T1000 (cell line): ENCODE results near the gene LRP2.

Experiments used
- DNase-seq: peaks from one replicate; lab custom pipeline; 2025; ENCODE audit warnings: mixed read lengths; lab: John Stamatoyannopoulos, UW

LRP2 gene

GRCh38 chr2:169119123-169119760 lies 243.1 kb downstream of the LRP2 start:
- DNase-seq = no peak

GRCh38 chr2:169118060-169118459 lies 244.3 kb downstream of the LRP2 start:
- no peak for DNase-seq

GRCh38 chr2:169116993-169117392 lies 245.3 kb downstream of the LRP2 start:
- no peak for DNase-seq

DNA sequence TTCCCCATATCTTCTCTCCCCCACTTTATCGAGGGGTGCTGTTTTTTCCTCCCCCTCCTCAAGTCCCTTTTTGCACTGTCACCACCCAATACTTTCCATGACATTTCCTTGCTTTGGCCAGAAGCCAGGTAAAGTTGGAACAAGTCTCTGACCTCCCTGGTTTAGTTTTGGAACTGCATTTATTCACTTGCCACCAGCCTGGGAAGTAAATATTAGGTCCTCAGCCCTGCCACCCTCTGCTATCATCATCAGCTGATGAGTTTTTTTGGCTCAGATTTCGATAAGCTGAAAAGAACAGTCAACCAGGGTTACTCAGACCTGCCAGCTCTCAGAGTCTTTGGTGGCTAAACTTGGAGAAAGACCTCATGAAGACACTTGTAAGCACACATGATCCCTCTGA lies 246.0 kb downstream of the LRP2 start:
- DNase-seq = no peak

GRCh38 chr2:169114056-169114455 lies 248.3 kb downstream of the LRP2 start:
- no peak for DNase-seq

DNA sequence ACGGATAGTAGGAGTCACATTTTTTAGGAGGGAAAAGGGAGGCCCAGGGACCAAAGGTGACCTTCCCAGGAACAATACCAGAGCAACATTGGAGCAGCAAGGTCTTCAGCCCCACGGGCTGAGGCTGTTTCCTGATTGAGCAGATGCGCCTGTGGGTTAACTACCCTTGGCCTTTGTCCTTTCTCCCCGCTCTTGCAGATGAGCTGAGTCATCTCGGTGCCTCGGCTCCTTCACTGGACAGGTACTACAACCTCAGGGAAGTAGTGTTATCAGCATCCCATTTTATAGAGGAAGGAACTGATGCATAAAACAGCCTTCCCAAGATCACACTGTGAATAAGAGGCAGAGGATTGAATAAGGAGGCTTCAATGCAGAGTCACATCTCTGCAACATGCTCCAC lies 249.5 kb downstream of the LRP2 start:
- DNase-seq = no peak

DNA sequence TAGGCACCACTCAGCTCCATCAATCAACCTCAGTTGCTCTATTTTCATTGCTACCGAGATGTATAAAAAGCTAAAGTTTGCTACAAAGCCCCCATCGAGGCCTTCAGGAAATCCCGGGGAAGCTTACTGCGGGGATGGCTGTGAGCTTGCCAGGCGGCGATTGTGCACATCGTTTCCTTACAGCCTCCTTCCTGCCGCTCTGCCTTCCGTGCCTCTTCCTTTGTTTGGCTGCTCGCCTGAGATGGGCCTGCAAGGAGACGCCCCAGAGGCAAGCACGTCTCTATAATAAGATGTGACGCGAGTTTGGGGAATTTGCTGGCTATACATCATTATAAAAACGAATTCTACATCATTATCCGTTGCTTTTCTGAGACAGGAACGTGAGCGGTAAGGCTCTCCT lies 251.4 kb downstream of the LRP2 start:
- no peak for DNase-seq

- no peak for DNase-seq
Observed at GRCh38 chr2:169110419-169110818, 251.9 kb downstream of the LRP2 start.

GRCh38 chr2:169109502-169110409 lies 252.6 kb downstream of the LRP2 start:
- peak; percentile 47 for DNase-seq

DNA sequence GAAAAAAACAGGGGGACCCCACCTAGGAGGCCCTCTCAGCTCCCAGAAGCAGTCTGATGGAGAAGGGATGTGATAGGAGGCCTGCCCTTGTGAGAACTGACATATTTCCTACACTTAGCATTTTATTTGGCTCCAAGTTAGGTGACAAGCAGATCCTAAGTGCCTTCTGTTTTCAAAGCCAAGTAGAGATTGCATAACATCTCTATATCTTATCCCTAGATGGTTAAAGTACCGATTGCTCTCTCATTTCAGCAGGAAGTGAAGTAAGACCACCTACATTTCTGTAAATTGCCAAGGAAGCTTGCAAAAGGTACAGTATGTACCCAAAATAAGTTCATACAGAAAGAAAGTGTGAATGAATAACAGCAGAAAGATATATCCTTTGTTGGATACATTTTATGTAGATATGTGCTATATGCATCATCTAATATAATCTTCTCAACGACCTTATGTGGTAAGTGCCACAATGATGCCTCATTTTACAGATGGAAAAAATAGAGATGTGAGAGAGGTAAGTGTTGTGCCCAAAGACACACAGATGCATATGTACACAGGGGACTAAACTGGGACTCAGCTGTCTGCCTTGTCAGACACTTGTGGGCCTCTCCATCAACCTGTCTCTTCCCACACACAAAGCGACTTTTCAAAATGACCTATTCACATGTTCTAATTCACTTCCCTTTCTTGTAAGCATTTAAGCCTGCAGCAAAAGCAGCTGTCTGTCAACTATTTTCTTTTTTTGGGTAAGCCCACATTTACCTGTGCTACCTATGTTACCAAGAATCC lies 254.0 kb downstream of the LRP2 start:
- no peak for DNase-seq

GRCh38 chr2:169107645-169108044 lies 254.7 kb downstream of the LRP2 start:
- DNase-seq = no peak

- no peak for DNase-seq
Observed at GRCh38 chr2:169106563-169107545, 255.5 kb downstream of the LRP2 start.

DNA sequence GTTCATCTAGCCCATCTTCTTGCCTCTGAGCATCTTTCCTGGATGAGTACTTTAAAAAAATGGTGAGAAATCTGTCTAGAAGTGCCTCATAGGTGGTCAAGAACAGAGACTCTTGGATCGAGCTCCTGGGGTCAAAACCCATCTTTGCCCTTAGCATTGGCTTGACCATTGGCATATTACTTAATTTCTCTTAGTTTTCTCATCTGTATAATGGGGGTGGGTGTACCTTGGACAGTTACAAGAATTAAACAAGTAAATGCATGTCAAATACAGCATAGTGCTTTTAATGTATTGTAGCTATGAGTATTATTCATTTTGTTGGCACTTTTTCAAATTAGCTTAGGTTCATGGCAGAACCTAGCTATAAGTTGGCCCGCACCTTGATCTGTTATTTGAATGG lies 256.2 kb downstream of the LRP2 start:
- DNase-seq = no peak

GRCh38 chr2:169105476-169105875 lies 256.9 kb downstream of the LRP2 start:
- no peak for DNase-seq

DNA sequence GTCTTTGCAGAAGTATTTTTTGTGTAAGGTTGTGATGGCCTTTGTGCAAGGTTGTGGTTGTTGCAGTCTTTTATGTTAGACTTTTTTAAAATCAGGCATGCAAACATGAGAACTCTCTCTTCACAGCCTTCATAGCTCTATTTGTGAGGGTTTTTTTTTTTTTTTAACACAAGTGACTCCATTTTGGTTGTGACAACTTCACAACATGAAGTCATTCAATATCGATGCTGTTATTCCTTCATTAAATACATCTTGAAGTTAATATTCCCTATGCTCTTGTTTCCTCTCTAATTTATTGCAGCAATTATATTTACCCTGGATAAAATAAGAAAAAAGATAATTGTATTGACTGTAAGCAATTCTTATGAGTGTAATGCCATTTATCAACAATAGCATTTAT lies 257.5 kb downstream of the LRP2 start:
- no peak for DNase-seq

GRCh38 chr2:169095621-169096105 lies 266.7 kb downstream of the LRP2 start:
- DNase-seq = peak; percentile 66

GRCh38 chr2:169094676-169095075 lies 267.7 kb downstream of the LRP2 start:
- DNase-seq = no peak

GRCh38 chr2:169093535-169093934 lies 268.8 kb downstream of the LRP2 start:
- DNase-seq = no peak

- no peak for DNase-seq
Observed at GRCh38 chr2:169091761-169092519, 270.4 kb downstream of the LRP2 start.

DNA sequence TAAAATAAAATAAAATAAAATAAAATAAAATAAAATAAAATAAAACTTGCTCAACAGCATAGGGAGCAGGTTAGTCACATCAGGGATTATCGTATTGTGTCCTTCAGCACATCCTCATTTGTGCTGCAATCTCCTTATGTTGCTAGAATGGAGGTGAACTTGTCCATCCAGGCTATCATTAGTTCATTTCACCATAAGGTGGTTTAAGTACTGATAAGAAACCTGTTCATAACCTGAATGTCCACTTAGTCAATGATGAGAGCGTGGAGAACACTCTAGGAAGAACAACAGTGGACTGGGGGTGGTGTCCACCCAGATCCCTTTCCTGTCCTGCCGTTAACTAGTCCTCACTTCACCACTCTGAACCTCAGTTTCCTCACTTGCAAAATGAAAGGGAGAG lies 271.1 kb downstream of the LRP2 start:
- DNase-seq = no peak
